ENCODE measurements around the gene SLC45A3.
A peak's percentile ranks its signal among the peaks of the same experiment; 100 is the strongest.

The SLC45A3 gene

DNA sequence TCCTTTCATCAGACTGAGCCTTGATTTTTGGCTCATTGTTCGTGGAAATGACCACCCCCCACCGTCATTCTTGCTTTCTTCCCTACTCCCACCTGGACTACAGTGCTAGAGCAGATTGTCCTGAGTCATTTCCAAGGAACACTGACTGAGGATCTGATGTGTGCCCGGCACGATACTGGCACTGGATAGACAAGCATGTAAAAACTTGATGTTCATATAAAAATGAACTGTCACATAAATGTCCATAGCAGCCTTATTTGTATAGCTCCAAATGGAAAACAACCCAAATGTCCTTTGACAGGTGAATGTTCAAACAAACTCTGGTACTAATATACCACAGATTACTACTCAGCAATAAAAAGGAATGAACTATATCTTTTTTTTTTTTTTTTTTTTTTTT, 18.6 kb upstream of the SLC45A3 start:
- Histone ChIP-seq H3K4me1 (ENCODE audit: control insufficient read depth, insufficient read depth, low read length) (peaks cover 18% of the 10 kb centered on the region), H3K27me3 (ENCODE audit: control insufficient read depth, insufficient read depth, low read length) (no peaks in the 10 kb centered on the region), H3K36me3 (ENCODE audit: control insufficient read depth, insufficient read depth, low read length) (no peaks in the 10 kb centered on the region), H3K4me3 (ENCODE audit: low read depth, low read length) (no peak overlapping the region), H3K9me3 (ENCODE audit: control insufficient read depth, insufficient read depth, low read length) (no peaks in the 10 kb centered on the region), H3K9ac (ENCODE audit: low read depth, low read length) (no peak overlapping the region)

DNA sequence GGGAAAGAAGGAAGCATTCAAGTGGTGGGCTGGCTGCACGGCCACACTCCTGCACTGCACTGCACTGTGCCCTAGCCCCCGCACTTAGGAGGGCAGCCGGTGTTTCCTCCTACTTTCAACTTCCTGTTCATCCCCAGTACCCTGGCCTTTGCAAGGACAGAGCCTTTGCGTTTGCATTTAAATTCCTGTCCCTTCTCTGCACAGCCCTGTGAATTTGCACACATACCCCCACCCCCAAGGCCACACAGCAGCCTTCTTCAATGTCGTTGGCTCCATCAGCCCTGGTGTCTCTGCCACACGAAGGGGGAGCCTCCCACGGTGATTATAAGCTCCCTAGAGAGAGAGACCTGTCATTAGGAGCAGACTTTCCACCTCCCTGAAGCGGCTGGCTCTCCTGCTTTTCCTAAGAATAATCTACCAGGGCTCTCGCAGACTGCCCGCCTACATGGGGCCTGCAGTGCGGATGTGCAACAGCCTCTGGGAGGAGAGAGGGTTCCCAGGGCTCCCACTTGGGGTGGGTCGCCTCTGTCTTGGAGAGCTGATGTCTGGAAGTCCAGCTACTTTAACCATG, 13.2 kb upstream of the SLC45A3 start:
- H3K4me3 ChIP-seq (ENCODE audit: low read depth, low read length), result peak overlapping the region; percentile 10
- no peaks in the 10 kb centered on the region for H3K9me3 ChIP-seq (ENCODE audit: control insufficient read depth, insufficient read depth, low read length)
- no peaks in the 10 kb centered on the region for H3K27me3 ChIP-seq (ENCODE audit: control insufficient read depth, insufficient read depth, low read length)
- H3K4me1 ChIP-seq (ENCODE audit: control insufficient read depth, insufficient read depth, low read length), result peaks cover 21% of the 10 kb centered on the region
- H3K36me3 ChIP-seq (ENCODE audit: control insufficient read depth, insufficient read depth, low read length), result no peaks in the 10 kb centered on the region
- peak overlapping the region; percentile 49 for H3K9ac ChIP-seq (ENCODE audit: low read depth, low read length)

DNA sequence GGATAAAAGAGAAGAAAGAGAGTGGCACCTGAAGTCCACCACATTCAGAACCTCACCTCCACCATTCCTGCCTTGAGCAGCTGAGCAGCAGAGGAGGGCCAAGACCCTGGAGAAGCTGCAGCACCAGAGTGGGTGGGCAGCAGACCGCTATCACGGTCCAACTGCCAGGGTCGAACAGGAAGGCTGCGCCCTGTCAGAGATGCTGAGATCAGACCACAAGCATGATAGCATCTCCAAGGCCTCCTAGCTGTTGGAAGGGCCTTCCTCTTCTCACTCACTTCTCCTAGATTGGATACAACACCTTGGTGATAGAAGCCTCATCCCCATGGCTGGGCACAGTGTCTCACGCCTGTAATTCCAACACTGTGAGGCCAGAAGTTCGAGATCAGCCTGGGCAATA, 12.1 kb upstream of the SLC45A3 start:
- peaks cover 31% of the 10 kb centered on the region for H3K4me1 ChIP-seq (ENCODE audit: control insufficient read depth, insufficient read depth, low read length)
- no peaks in the 10 kb centered on the region for H3K36me3 ChIP-seq (ENCODE audit: control insufficient read depth, insufficient read depth, low read length)
- no peak overlapping the region for H3K9ac ChIP-seq (ENCODE audit: low read depth, low read length)
- no peaks in the 10 kb centered on the region for H3K9me3 ChIP-seq (ENCODE audit: control insufficient read depth, insufficient read depth, low read length)
- no peak overlapping the region for H3K4me3 ChIP-seq (ENCODE audit: low read depth, low read length)
- no peaks in the 10 kb centered on the region for H3K27me3 ChIP-seq (ENCODE audit: control insufficient read depth, insufficient read depth, low read length)

DNA sequence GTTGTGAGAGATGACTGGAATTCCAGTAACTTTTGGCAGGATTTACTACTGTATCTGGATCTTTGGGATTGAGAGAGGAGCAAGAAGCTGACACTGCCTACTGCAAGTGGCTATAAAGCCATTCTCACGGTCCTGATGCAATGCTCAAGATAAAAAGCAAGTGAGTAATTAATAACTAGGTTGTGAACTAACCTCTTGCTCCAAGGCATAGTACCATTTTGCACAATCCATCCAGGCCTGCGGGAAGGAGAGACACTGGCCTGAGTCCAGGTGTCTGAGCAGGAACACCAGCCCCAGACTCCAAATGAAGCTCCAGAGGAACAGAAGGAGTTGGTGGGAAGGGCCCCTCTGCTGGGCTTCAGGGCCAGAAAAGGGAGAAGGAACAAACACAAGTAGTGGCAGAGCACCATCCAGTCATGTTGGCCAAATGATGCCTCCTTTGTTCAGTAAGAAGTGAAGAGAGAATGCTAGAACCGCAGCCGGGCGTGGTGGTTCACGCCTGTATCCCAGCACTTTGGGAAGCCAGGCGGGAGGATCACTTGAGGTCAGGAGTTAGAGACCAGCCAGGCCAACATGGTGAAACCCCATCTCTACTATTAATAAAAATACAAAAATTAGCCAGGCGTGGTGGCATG, 9.9 kb upstream of the SLC45A3 start:
- Histone ChIP-seq H3K4me1 (ENCODE audit: control insufficient read depth, insufficient read depth, low read length) (peaks cover 36% of the 10 kb centered on the region), H3K36me3 (ENCODE audit: control insufficient read depth, insufficient read depth, low read length) (no peaks in the 10 kb centered on the region)

DNA sequence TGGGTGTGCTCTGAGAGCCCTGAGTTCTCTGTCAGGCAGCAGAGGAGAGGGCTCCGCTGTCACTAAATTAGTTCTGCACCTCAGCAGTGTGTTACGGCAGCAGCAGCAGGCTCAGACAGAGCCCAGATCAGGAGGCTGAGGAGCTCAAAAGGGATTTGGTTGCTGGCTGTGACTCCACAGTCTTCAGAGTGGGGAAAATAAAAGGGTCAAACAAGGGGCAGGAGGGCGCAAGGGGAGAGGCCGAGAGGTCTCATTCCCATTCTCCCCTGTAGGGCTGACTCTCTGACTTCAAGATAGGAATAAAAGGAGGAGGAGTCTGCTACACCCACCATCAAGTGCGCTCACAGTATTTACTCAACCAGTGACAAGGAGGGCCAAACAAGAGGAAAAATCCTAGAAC, 9.2 kb upstream of the SLC45A3 start:
- peaks cover 36% of the 10 kb centered on the region for H3K4me1 ChIP-seq (ENCODE audit: control insufficient read depth, insufficient read depth, low read length)
- no peaks in the 10 kb centered on the region for H3K36me3 ChIP-seq (ENCODE audit: control insufficient read depth, insufficient read depth, low read length)
- no peaks in the 10 kb centered on the region for H3K9me3 ChIP-seq (ENCODE audit: control insufficient read depth, insufficient read depth, low read length)
- no peaks in the 10 kb centered on the region for H3K27me3 ChIP-seq (ENCODE audit: control insufficient read depth, insufficient read depth, low read length)
- no peak overlapping the region for H3K4me3 ChIP-seq (ENCODE audit: low read depth, low read length)
- no peak overlapping the region for H3K9ac ChIP-seq (ENCODE audit: low read depth, low read length)

More for the DNA sequence above, 9.9 kb upstream of the SLC45A3 start:
- H3K9ac ChIP-seq (ENCODE audit: low read depth, low read length), result no peak overlapping the region
- H3K27me3 ChIP-seq (ENCODE audit: control insufficient read depth, insufficient read depth, low read length), result no peaks in the 10 kb centered on the region
- no peak overlapping the region for H3K4me3 ChIP-seq (ENCODE audit: low read depth, low read length)
- H3K9me3 ChIP-seq (ENCODE audit: control insufficient read depth, insufficient read depth, low read length), result no peaks in the 10 kb centered on the region

DNA sequence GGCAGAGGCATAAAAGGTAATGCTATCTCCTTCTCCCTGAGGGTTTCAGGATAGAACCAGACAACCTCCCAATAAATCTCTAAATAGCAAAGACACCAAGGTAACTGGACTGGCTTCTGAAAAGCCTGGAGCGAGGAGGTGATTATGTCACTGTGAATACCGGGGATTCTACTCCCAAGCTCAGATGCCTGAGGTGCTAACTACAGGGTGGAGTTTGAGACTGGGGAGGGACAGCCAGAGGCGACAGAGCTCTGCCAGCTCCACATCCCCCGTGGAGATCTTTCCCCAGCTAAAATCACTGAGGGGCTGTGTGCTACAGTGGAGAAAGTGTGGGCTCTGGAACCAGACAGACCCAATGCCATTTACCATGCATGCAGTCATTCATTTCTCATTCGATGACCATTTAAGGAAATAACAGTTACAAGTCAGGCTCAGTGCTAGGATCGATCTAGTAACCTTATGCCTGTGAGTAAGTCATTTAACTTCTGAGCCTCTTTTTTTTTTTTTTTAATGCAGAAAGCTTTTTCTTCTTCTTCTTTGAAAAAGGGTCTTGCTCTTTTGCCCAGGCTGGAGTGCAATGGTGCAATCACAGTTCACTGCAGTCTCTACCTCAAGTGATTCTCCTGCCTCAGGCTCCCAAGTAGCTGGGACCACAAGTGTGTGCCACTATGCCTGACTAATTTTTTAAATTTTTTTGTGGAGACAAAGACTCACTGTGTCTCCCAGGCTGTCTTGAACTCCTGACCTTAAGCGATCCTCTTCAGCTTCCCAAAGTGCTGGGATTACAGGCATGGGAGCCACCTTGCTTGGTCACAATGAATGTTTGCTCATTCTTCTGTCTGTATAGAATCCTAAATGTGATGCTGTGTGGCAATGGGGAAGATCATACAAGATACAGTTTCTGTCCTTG, 8.1 kb upstream of the SLC45A3 start:
- Histone ChIP-seq H3K4me1 (ENCODE audit: control insufficient read depth, insufficient read depth, low read length) (peaks cover 31% of the 10 kb centered on the region), H3K9me3 (ENCODE audit: control insufficient read depth, insufficient read depth, low read length) (no peaks in the 10 kb centered on the region), H3K4me3 (ENCODE audit: low read depth, low read length) (no peak overlapping the region), H3K36me3 (ENCODE audit: control insufficient read depth, insufficient read depth, low read length) (no peaks in the 10 kb centered on the region), H3K27me3 (ENCODE audit: control insufficient read depth, insufficient read depth, low read length) (no peaks in the 10 kb centered on the region), H3K9ac (ENCODE audit: low read depth, low read length) (no peak overlapping the region)

DNA sequence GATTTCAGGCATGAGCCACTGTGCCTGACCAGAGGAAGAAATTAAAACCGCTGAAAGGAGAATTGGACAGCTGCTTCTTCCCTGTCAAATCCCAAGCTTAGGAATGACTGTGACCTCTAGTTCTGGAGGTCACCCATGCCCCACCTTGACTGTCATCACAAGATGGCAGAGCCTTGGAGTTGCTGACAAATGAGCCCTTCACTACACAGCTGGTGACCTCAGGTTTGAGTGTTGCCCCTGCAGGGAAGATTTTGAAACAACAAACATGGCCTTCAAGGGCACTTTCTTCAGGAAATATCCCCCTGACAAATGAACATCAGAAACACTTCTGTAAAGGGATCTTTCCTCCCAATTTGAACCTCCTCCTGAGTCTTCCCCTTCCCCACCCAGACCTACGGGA, 6.9 kb upstream of the SLC45A3 start:
- no peaks in the 10 kb centered on the region for H3K9me3 ChIP-seq (ENCODE audit: control insufficient read depth, insufficient read depth, low read length)

DNA sequence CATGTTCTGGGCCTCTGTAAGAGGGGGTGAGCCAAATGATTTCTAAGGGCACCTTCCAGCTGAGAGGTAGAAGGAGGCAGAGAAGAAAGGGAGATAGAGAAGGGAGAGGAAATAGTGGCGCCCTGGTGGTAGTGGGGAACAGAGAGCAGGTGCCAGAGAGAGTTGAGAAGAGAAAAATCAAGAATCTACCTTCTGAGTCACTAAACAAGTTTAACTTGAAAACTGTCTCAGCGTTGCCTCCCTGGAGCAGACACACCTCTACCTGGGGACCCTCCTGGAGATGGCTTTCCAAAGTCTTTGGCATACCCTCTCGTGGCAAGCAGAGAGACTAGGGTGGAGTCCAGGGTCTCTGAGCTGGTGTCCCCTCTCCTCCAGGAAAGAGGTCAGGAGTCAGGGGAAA, 1.1 kb upstream of the SLC45A3 start:
- no peaks in the 10 kb centered on the region for H3K36me3 ChIP-seq (ENCODE audit: control insufficient read depth, insufficient read depth, low read length)
- H3K4me1 ChIP-seq (ENCODE audit: control insufficient read depth, insufficient read depth, low read length), result peaks cover 19% of the 10 kb centered on the region
- H3K9me3 ChIP-seq (ENCODE audit: control insufficient read depth, insufficient read depth, low read length), result no peaks in the 10 kb centered on the region
- no peak overlapping the region for H3K9ac ChIP-seq (ENCODE audit: low read depth, low read length)
- H3K27me3 ChIP-seq (ENCODE audit: control insufficient read depth, insufficient read depth, low read length), result peaks cover 11% of the 10 kb centered on the region
- no peak overlapping the region for H3K4me3 ChIP-seq (ENCODE audit: low read depth, low read length)

More for the DNA sequence above, 6.9 kb upstream of the SLC45A3 start:
- H3K4me3 ChIP-seq (ENCODE audit: low read depth, low read length), result no peak overlapping the region
- H3K4me1 ChIP-seq (ENCODE audit: control insufficient read depth, insufficient read depth, low read length), result peaks cover 28% of the 10 kb centered on the region
- H3K36me3 ChIP-seq (ENCODE audit: control insufficient read depth, insufficient read depth, low read length), result no peaks in the 10 kb centered on the region
- H3K27me3 ChIP-seq (ENCODE audit: control insufficient read depth, insufficient read depth, low read length), result no peaks in the 10 kb centered on the region
- no peak overlapping the region for H3K9ac ChIP-seq (ENCODE audit: low read depth, low read length)

DNA sequence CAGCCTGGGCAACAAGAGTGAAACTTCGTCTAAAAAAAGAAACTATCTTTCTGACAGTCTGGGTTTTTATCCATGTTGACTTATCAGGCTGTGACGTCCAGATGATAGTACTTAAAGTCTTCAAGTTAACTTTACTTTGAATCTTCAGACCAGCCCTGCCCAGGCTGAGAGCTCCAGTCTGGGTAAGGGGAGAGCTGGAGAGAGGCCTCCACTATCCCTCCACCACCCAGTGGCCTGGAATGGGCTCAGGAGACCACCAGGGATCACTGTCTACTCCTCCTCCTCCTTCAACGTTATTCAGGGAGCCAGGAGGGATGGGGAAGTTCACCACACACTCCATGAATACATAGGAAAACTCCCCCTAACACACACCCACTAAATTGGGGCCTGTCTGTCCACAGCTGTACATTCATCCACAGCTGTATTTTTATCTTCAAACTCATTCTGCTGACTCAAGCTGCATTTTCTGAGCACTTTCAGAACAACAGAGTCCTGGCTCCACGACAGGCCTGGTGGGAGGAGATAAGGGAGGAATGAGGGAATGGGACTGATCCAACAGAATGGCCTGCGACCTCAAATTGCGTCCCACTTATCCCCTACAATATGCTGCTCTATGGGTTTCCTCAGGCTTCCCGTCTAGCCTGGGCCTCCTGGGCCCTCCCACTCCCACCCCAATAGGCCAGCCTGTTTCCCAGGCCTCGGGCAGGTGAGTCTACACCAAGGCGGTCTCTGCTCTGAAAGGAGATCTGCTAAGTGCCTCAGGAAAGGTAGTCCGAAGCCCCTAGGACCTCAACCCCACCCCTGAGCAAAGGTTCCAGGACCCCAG, 1.8 kb downstream of the SLC45A3 start:
- no peak overlapping the region for H3K9ac ChIP-seq (ENCODE audit: low read depth, low read length)
- peaks cover 11% of the 10 kb centered on the region for H3K27me3 ChIP-seq (ENCODE audit: control insufficient read depth, insufficient read depth, low read length)
- peak overlapping the region; percentile 85 for H3K4me3 ChIP-seq (ENCODE audit: low read depth, low read length)
- H3K4me1 ChIP-seq (ENCODE audit: control insufficient read depth, insufficient read depth, low read length), result peaks cover 21% of the 10 kb centered on the region
- H3K9me3 ChIP-seq (ENCODE audit: control insufficient read depth, insufficient read depth, low read length), result no peaks in the 10 kb centered on the region
- H3K36me3 ChIP-seq (ENCODE audit: control insufficient read depth, insufficient read depth, low read length), result no peaks in the 10 kb centered on the region

DNA sequence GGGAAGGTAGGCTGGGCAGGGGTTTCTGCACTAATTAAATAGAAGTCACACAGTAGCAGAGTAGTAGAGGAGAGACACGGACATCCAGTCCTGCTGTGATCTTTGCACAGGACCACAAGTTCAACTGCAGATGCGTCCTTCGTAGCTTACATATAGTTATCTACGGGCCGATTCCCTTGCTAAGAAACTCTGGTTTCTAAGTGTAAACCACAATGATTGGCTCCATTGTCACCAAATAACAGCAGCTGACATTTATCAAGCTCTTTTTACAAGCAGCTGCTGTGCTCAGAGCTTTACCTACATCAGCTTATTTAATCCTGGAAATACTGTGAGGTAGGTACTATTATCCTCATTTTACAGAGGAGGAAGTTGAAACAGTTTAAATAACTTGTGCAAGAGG, 3.1 kb downstream of the SLC45A3 start:
- Histone ChIP-seq H3K9me3 (ENCODE audit: control insufficient read depth, insufficient read depth, low read length) (no peaks in the 10 kb centered on the region), H3K27me3 (ENCODE audit: control insufficient read depth, insufficient read depth, low read length) (peaks cover 11% of the 10 kb centered on the region), H3K36me3 (ENCODE audit: control insufficient read depth, insufficient read depth, low read length) (no peaks in the 10 kb centered on the region), H3K9ac (ENCODE audit: low read depth, low read length) (no peak overlapping the region), H3K4me1 (ENCODE audit: control insufficient read depth, insufficient read depth, low read length) (peaks cover 24% of the 10 kb centered on the region), H3K4me3 (ENCODE audit: low read depth, low read length) (no peak overlapping the region)

DNA sequence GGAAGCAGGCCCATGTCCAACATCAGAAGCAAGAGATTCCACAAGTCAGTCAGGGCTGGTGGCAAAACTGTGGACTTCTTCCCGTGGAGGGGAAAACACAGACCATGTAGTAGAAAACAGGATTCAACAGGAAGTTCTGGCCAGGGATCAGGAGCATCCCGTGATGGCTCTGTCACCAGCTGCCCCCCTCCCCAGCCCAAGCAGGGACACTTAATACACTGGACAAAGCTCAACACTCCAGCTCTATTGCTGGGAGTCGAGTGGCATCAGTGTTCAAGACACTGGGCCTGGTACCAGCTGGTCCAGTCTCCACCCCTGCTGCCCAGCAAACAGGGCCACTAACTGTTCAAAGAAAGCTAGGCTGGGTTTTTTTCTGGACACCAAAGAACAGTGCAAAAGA, 3.7 kb downstream of the SLC45A3 start:
- Histone ChIP-seq H3K27me3 (ENCODE audit: control insufficient read depth, insufficient read depth, low read length) (peaks cover 10% of the 10 kb centered on the region), H3K36me3 (ENCODE audit: control insufficient read depth, insufficient read depth, low read length) (no peaks in the 10 kb centered on the region), H3K4me1 (ENCODE audit: control insufficient read depth, insufficient read depth, low read length) (peaks cover 27% of the 10 kb centered on the region), H3K9me3 (ENCODE audit: control insufficient read depth, insufficient read depth, low read length) (no peaks in the 10 kb centered on the region), H3K9ac (ENCODE audit: low read depth, low read length) (no peak overlapping the region), H3K4me3 (ENCODE audit: low read depth, low read length) (no peak overlapping the region)
